Stimulated activated naive B cell treated with anti-CD40 and anti-IgM and Interleukin-4, amounts not matched to agents 10 μg/mL and 1 μg/mL and 100 μg/mL, for 72 hours (primary cell): ENCODE results near the gene MBP.

Experiments
- ATAC-seq, 2 donors: fragments of 150-1000 bp; cut with Tn5 transposase; replicated peaks; 2 replicates each; pipeline ENCODE4 v1.10.0; 2021; ENCODE audit warnings: moderate library complexity in 1 of 2
- DNase-seq: peaks from one replicate; pipeline ENCODE4 v3.0.0; 2021
- H3K27ac Mint-ChIP-seq: one replicate; pipeline ENCODE4 v1.8.0; 2022; ENCODE audit warnings: mild to moderate bottlenecking, mixed read lengths
- H3K27me3 Mint-ChIP-seq, 2 donors: one replicate each; pipeline ENCODE4 v1.8.0; 2022; ENCODE audit warnings: mixed read lengths in 2 of 2
- H3K36me3 Mint-ChIP-seq, 2 donors: one replicate each; pipeline ENCODE4 v1.8.0; 2022; ENCODE audit warnings: mixed read lengths in 2 of 2, mild to moderate bottlenecking in 1 of 2
- H3K4me1 Mint-ChIP-seq, 2 donors: one replicate each; pipeline ENCODE4 v1.8.0; 2022; ENCODE audit warnings: mixed read lengths in 2 of 2, mild to moderate bottlenecking in 1 of 2
- H3K4me3 Mint-ChIP-seq, 2 donors: one replicate each; pipeline ENCODE4 v1.8.0; 2022; ENCODE audit warnings: mild to moderate bottlenecking in 2 of 2, mixed read lengths in 2 of 2, moderate library complexity in 1 of 2
- H3K9me3 Mint-ChIP-seq, 2 donors: one replicate each; pipeline ENCODE4 v1.8.0; 2022; ENCODE audit warnings: mixed read lengths in 2 of 2, mild to moderate bottlenecking in 1 of 2

Gene MBP

DNA sequence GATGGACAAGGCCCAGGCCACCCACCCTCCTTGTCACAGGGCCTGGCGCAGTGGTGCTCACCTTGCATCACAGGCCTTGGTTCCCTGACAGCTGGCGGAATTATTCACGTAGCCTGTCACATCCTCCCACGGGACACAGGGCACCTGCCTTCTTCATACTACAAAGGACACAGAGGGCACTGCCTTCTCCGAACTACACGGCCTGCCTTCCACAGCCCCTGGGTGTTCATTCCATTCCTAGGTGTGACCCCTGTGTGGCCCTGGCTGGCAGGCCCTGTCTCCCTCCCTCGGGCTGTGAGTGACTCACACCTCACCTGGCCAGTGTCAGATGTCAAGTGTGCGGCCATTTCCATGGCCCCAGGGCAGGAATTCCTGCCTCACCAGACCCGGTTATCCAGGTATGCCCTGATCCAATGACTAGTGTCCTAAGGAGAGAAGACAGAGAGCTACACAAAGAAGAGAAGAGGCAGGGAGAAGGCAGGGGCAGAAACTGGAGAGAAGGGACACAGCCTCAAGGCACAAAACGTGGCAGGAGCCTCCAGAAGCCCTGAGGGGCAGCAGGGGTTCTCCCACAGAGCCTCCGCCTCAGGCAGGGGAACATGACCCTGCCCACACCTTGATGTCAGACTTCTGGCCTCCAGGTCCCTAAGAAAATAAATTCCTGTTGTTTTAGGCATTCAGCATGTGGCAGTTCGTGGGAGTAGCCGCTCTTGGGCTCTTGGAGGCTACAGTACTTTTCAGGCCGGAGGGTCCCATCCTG lies 43.4 kb downstream of the MBP start:
- Mint-ChIP-seq H3K36me3 (peaks cover 30 to 51% of the 10 kb centered on the region in 2 donors), H3K27me3 (no peaks in the 10 kb centered on the region), H3K27ac (peak overlapping the region; percentile 65)

DNA sequence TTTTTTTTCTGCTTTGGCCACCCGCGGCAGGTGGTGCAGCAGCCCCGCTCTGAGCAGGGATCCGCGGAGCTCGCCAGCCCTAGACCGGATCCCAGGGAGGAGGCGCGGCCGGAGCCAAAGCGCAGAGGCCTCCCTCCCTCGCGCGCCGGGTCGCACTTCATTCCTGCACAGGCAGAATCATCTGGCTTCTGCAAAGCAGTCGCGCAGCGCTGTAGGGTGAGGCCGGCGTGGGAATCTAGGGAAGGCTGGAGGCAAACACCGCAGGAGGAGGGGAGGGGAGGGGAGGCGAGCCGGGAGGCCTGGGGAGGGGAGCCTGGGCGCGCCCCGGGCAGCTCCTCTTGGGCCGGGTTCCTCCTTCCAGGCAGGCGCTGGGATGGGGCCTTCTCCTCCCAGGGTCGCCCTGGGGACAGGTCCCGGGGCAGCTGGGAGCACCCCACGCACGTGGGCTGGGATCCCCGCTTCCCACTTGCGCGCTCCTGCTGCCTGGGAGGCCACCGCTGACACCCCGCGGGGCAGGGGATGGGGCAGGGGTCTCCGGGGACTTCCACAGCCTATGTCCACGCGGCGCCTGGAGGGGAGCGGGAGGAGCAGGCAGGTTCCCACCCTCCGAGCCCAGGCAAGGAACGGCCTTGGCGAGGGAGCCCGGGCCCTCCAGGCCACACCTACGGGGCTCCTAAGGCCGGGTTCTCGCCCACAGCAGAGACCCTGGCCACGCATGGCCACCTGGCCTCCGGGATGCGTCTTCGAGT lies 45.0 kb downstream of the MBP start:
- H3K9me3 Mint-ChIP-seq: no peaks in the 10 kb centered on the region
- peak overlapping the region; percentile 31 for H3K27ac Mint-ChIP-seq
- H3K27me3 Mint-ChIP-seq: no peaks in the 10 kb centered on the region
- DNase-seq (no peak), ATAC-seq (no peak)
- no peak overlapping the region for H3K4me3 Mint-ChIP-seq
- H3K4me1 Mint-ChIP-seq: peaks cover 26 to 55% of the 10 kb centered on the region in 2 donors
- peaks cover 30 to 53% of the 10 kb centered on the region in 2 donors for H3K36me3 Mint-ChIP-seq

More for the DNA sequence above, 43.4 kb downstream of the MBP start:
- Mint-ChIP-seq H3K4me1 (peaks cover 22 to 53% of the 10 kb centered on the region in 2 donors), H3K9me3 (no peaks in the 10 kb centered on the region), H3K4me3 (no peak overlapping the region)
- no peak for ATAC-seq
- no peak for DNase-seq

- H3K4me1 Mint-ChIP-seq: peaks cover 28 to 54% of the 10 kb centered on the region in 2 donors
- peak overlapping the region; percentile 31 for H3K27ac Mint-ChIP-seq
- peaks cover 31 to 47% of the 10 kb centered on the region in 2 donors for H3K36me3 Mint-ChIP-seq
- ATAC-seq: no peak
- no peak for DNase-seq
- H3K27me3 Mint-ChIP-seq: no peaks in the 10 kb centered on the region
- no peak overlapping the region for H3K4me3 Mint-ChIP-seq
- H3K9me3 Mint-ChIP-seq: no peaks in the 10 kb centered on the region
Measured at GRCh38 chr18:77086656-77087392, 45.8 kb downstream of the MBP start.

DNA sequence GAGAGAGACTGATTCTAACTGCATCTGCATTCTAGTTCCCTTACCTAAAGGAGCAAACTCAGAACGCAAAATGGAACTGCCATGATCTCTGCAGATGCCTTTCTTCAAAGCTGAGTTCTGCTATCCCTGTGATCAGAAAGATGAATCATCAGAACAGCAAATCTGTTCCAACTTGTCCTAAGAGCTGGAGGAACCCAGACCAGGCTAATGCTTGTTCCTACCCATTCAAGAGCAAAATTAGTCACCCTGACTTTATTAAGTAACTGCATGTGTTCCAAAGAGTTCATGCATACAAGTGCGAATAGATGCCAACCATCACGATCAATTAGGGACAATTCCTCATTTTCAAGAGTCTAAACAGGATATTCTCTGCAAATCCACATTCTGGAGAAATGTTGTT lies 46.5 kb downstream of the MBP start:
- Mint-ChIP-seq H3K27ac (no peak overlapping the region), H3K36me3 (peaks cover 34 to 51% of the 10 kb centered on the region in 2 donors), H3K9me3 (peaks cover 0 to 1% of the 10 kb centered on the region in 2 donors), H3K4me1 (peaks cover 29 to 56% of the 10 kb centered on the region in 2 donors), H3K27me3 (no peaks in the 10 kb centered on the region), H3K4me3 (no peak overlapping the region)
- ATAC-seq (no peak), DNase-seq (no peak)

DNA sequence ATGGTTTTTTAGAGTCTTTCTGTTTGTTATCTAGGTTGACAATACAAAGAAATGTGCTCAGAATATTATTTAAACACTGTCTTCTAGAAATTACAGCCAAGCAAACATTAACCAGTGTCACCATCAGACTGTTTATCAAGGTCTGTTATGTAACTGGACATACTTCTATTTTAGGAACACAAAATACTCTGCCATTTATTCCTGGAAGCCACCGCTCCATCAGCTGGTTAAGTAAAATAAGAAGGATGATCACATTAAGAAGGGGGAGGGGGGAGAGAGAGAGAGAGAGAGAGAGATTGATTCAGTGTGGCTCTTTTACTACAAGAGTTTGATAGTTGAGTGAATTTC lies 47.9 kb downstream of the MBP start:
- Mint-ChIP-seq H3K4me3 (no peak overlapping the region), H3K36me3 (peaks cover 30 to 48% of the 10 kb centered on the region in 2 donors), H3K27me3 (no peaks in the 10 kb centered on the region), H3K27ac (peak overlapping the region; percentile 22), H3K9me3 (peaks cover 0 to 3% of the 10 kb centered on the region in 2 donors), H3K4me1 (peaks cover 28 to 58% of the 10 kb centered on the region in 2 donors)
- DNase-seq (no peak), ATAC-seq (no peak)

DNA sequence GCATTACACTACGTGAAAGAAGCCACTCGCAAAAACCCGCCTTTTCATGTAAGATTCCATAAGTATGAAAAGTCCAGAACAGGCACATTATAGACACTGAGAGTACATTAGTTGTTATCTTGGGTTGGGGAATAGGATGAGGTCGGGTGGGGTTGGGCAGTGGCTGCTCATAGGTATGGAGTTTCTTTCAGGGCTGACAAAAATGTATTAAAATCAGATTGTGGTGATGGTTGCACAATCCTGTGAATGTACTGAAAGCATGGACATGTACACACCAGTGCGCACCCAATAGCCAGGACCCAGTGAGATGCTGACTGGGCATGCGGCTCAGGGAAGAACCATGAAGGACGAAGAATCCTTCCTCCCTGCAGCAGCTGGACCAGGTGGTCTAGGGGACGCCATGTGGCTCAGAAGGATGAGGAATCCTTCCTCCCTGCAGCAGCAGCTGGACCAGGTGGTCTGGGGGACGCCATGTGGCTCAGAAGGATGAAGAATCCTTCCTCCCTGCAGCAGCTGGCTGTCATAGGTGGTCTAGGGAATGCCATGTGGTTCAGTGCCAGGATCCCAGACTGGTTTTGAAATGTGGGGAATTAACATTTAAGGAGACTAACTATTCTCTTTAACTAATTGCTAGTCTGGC lies 50.1 kb downstream of the MBP start:
- peaks cover 0 to 3% of the 10 kb centered on the region in 2 donors for H3K9me3 Mint-ChIP-seq
- H3K4me1 Mint-ChIP-seq: peaks cover 34 to 70% of the 10 kb centered on the region in 2 donors
- no peak for ATAC-seq
- H3K27ac Mint-ChIP-seq: no peak overlapping the region
- no peak overlapping the region for H3K4me3 Mint-ChIP-seq
- peaks cover 36 to 54% of the 10 kb centered on the region in 2 donors for H3K36me3 Mint-ChIP-seq
- no peak for DNase-seq
- H3K27me3 Mint-ChIP-seq: no peaks in the 10 kb centered on the region

- DNase-seq (no peak), ATAC-seq (no peak)
- peaks cover 0 to 3% of the 10 kb centered on the region in 2 donors for H3K9me3 Mint-ChIP-seq
- no peaks in the 10 kb centered on the region for H3K27me3 Mint-ChIP-seq
- peaks cover 33 to 50% of the 10 kb centered on the region in 2 donors for H3K36me3 Mint-ChIP-seq
- no peak overlapping the region for H3K27ac Mint-ChIP-seq
- H3K4me3 Mint-ChIP-seq: no peak overlapping the region
- H3K4me1 Mint-ChIP-seq: peaks cover 34 to 76% of the 10 kb centered on the region in 2 donors
Measured at GRCh38 chr18:77081390-77081778, 51.2 kb downstream of the MBP start.

DNA sequence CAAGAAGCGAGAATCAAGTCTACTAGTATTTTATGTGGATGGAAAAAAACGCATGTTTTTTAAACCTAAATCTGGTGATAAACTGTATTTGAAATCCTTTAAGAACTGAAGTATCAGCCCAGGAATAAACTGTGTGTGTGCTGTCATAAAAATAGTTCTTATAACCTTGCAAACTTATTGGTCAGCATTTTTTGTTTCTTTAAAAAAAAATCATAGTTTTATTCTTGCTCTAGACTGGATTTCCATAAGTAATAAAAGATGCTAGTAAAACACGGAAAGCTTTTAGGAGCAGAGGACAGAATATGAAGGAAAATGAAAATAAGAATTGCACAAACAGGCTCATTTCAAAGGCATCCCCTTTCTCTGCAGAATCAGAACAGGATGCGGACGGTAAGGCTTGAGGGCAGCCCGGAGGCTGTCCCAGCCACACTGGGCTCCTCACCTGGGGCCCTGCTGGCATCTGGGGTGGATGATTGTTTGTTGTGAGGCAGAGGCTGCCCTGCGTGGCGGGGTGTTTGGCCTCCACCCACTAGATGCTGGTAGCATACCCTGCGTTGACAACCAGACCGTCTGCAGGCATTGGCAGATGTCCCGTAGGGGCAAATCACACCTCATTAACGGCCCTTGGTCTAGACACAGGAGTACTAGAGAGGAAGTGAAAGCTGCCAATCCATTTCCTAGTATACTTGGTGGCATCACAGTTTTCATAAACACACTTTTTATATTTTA lies 52.5 kb downstream of the MBP start:
- Mint-ChIP-seq H3K27ac (peak overlapping the region; percentile 37), H3K4me3 (peak overlapping the region in 1 of 2 donors; percentile 44), H3K9me3 (peaks cover 0 to 3% of the 10 kb centered on the region in 2 donors), H3K36me3 (peaks cover 28 to 48% of the 10 kb centered on the region in 2 donors), H3K27me3 (no peaks in the 10 kb centered on the region), H3K4me1 (peaks cover 31 to 78% of the 10 kb centered on the region in 2 donors)
- ATAC-seq (peak; percentile 99), DNase-seq (peak; percentile 71)

GRCh38 chr18:77079088-77079487 lies 53.5 kb downstream of the MBP start:
- ATAC-seq (no peak), DNase-seq (no peak)
- peaks cover 0 to 3% of the 10 kb centered on the region in 2 donors for H3K9me3 Mint-ChIP-seq
- no peaks in the 10 kb centered on the region for H3K27me3 Mint-ChIP-seq
- H3K36me3 Mint-ChIP-seq: peaks cover 27 to 48% of the 10 kb centered on the region in 2 donors
- H3K4me3 Mint-ChIP-seq: no peak overlapping the region
- H3K27ac Mint-ChIP-seq: no peak overlapping the region
- H3K4me1 Mint-ChIP-seq: peaks cover 31 to 75% of the 10 kb centered on the region in 2 donors

- H3K9me3 Mint-ChIP-seq: peaks cover 0 to 3% of the 10 kb centered on the region in 2 donors
- ATAC-seq (no peak), DNase-seq (no peak)
- H3K4me1 Mint-ChIP-seq: peaks cover 32 to 75% of the 10 kb centered on the region in 2 donors
- no peaks in the 10 kb centered on the region for H3K27me3 Mint-ChIP-seq
- no peak overlapping the region for H3K4me3 Mint-ChIP-seq
- no peak overlapping the region for H3K27ac Mint-ChIP-seq
- H3K36me3 Mint-ChIP-seq: peaks cover 32 to 48% of the 10 kb centered on the region in 2 donors
Measured at GRCh38 chr18:77078690-77079070, 53.9 kb downstream of the MBP start.

DNA sequence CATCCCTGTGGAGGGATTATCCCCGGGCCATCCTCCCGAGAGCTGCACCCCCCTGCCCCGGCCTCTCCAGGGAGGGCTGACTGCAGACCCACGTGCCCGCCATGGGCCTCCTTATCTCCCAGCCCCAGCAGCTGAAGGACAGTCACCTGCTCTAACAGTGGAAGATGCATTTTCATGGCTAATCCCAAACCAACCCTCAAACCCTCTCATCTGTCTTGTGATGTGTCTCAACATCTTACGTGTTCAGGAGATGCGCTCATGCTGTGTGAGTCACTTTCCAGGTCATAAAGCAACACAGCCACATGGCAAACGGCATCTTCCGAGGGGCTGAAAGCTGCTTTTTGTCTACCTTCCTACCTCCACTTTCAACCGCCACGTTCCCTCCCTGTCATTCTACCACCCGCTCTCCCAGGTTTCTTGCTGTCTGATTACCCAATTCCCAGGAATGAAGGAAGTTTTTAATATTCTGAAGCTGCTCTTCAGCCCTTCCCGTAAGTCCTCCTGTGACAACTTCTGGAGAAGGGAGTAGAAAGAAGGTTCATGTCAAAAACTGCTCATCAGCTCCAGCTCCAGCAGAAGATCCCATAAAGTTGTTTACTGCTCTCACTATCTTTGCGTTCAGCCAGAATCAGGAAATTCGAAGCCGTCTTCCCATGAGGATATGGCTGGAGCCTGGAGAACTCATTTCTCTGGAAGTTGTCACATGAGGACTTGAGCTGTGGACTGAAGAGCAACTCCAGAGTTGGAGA lies 54.5 kb downstream of the MBP start:
- Mint-ChIP-seq H3K27me3 (no peaks in the 10 kb centered on the region), H3K4me1 (peaks cover 33 to 75% of the 10 kb centered on the region in 2 donors), H3K4me3 (no peak overlapping the region), H3K9me3 (peaks cover 0 to 3% of the 10 kb centered on the region in 2 donors), H3K36me3 (peaks cover 32 to 47% of the 10 kb centered on the region in 2 donors), H3K27ac (no peak overlapping the region)
- no peak for ATAC-seq
- DNase-seq: no peak

DNA sequence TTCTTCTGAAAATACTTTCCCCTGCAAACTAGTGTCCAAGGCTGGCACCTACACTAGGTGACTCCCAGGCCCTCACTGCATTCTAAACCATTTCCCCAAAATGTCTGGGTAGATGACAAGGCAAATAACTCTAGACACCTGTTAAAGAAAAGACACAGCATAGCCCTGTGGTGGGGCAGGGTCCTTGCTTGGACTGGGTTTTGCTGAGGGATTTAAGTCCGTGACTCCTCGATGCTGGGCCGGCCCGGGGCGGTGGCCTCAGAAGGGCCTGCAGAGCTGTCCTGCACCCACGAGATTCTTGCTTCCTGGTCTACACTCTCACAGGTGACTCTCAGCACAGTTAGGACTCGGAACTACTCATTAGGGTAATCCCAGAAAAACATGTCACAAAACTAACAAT lies 55.2 kb downstream of the MBP start:
- Mint-ChIP-seq H3K4me3 (no peak overlapping the region), H3K27ac (no peak overlapping the region), H3K9me3 (peaks cover 0 to 3% of the 10 kb centered on the region in 2 donors), H3K4me1 (peaks cover 33 to 72% of the 10 kb centered on the region in 2 donors), H3K27me3 (no peaks in the 10 kb centered on the region), H3K36me3 (peaks cover 32 to 47% of the 10 kb centered on the region in 2 donors)
- ATAC-seq (no peak), DNase-seq (no peak)

GRCh38 chr18:77076111-77076510 lies 56.5 kb downstream of the MBP start:
- DNase-seq: no peak
- peaks cover 35 to 52% of the 10 kb centered on the region in 2 donors for H3K36me3 Mint-ChIP-seq
- no peak for ATAC-seq

More at GRCh38 chr18:77076111-77076510, 56.5 kb downstream of the MBP start:
- no peak overlapping the region for H3K27ac Mint-ChIP-seq
- H3K9me3 Mint-ChIP-seq: peaks cover 0 to 2% of the 10 kb centered on the region in 2 donors
- no peak overlapping the region for H3K4me3 Mint-ChIP-seq
- H3K4me1 Mint-ChIP-seq: peaks cover 29 to 73% of the 10 kb centered on the region in 2 donors
- no peaks in the 10 kb centered on the region for H3K27me3 Mint-ChIP-seq
